Mesenteric fat pad (tissue), 1 donor: ENCODE measurements around the gene ATG14. TPM values are rescaled to one million over a fixed set of nuclear protein-coding genes. Genes with fewer than 3 reads are reported as not detected.
"Not testable (repeated sequence)": the region's sequence is repeated elsewhere in the genome, so short reads cannot be mapped to it uniquely, and the experiment has no call there.

Source experiments
- DNase-seq: peaks from one replicate; pipeline ENCODE4 v3.0.0-alpha.2; 2020; ENCODE audit warnings: low spot score
- total RNA-seq: library from RNA; stranded (reverse); fragmentation: NEBNext Ultra II Directional; extraction: Animal tissue kit (Norgen Biotek cat#: 25700); gene quantifications from one replicate; pipeline ENCODE4 v1.2.1, GENCODE V29; 2021
- donor health status: DM: yes; HTN: yes; CAD: no.

The ATG14 gene
- total RNA-seq, 1 donor from 2014 or later: 8.1 TPM

GRCh38 chr14:55352201-55352600 lies 59.4 kb downstream of the ATG14 start:
- DNase-seq: no peak

GRCh38 chr14:55351111-55351510 lies 60.5 kb downstream of the ATG14 start:
- DNase-seq: no peak

DNA sequence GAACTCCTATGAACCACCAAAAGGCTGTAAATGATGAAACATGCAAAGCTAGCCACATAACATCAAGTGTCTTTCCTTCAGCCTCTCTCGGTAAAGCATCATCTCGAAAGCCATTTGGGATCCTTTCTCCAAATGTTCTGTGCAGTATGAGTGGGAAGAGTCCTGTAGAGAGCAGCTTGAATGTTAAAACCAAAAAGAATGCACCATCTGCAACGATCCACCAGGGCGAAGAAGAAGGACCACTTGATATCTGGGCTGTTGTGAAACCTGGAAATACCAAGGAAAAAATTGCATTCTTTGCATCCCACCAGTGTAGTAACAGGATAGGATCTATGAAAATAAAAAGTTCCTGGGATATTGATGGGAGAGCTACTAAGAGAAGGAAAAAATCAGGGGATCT lies 61.2 kb downstream of the ATG14 start:
- DNase-seq: no peak

DNA sequence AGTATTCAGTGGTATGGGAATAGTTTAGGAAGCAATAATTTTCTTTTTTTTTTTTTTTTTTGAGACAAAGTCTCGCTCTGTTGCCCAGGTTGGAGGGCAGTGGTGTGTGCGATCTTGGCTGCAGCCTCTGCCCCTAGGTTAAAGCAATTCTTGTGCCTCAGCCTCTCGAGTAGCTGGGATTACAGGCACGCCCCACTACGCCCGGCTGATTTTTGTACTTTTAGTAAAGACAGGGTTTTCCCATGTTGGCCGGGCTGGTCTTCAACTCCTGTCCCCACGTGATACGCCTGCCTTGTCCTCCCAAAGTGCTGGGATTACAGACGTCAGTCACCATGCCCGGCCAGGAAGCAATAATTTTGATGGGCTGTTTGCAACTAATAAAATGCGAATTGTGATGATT lies 62.1 kb downstream of the ATG14 start:
- no peak for DNase-seq

DNA sequence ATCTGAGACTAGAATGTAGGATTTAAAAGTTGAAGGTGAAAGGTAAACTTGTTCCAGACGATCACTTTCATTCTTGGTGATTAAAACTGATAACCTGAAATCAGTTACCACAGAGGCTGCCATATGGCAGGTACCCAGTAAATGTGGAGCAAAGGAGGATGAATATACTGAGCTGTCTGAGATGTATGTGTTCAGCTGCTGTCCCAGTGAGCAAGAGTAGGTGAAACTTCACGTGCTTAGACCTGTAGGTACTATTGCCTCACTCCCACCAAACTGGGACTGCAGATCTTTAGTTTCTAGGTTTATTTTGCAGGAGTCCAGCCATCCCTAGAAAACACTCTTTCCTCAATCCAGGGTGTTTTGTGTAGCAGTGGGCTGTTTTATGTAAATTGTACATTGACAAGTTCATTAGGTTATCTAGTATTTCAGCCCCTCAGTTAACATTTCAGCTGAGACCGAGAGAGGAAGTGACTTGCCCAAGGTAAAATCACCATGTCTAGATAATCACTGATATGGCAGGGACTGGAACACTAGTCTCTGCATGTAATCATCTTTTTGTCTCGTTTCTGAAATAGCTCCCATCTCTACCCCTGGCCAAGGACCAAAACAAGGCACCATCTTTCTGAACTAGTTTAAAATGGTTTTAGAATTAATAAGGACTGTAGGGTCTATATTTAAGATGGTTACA lies 62.7 kb downstream of the ATG14 start:
- no peak for DNase-seq

- no peak for DNase-seq
These were observed 63.9 kb downstream of the ATG14 start for GRCh38 chr14:55347748-55348147.

DNA sequence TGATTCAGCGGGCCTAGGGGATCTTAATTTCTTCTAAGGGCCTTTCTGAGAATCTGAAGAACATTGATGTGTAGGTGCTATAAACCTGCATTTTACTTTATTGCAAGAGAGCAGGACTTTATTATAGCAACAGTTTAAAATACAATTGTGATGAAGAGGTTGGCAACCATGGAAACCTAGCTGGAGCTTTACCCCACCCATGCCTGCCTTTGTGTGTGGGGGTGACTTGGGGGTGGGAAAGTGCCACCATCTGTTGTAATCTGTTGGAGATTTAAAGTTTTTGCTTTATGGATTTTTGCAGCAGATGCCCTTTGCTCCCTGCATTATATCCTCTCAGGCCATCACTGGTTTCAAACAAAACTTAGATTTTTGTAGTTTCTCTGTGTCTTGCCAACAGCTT lies 64.6 kb downstream of the ATG14 start:
- no peak for DNase-seq

- DNase-seq: not testable (repeated sequence)
These were observed 67.0 kb downstream of the ATG14 start for GRCh38 chr14:55344582-55345163.

- DNase-seq: no peak
These were observed 69.8 kb downstream of the ATG14 start for GRCh38 chr14:55341781-55342180.

- no peak for DNase-seq
These were observed 71.1 kb downstream of the ATG14 start for GRCh38 chr14:55340482-55340881.

- DNase-seq: no peak
These were observed 71.9 kb downstream of the ATG14 start for GRCh38 chr14:55339770-55340169.

DNA sequence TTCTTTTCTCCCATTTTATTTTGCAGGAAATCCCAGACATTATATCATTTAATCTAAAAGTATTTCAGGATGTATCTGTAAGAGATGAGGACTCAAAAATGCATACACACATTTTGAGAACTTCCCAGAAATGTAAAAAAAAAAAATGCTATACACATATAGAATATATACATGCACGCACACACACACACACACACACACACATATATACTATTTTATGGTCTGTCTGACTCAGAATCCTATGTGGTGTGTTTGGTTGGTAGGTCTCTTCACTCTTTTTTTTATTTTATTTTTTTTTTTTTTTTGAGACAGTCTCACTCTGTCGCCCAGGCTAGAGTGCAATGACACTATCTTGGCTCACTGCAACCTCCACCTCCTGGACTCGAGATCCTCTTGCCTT lies 74.9 kb downstream of the ATG14 start:
- no peak for DNase-seq

GRCh38 chr14:55336162-55336561 lies 75.5 kb downstream of the ATG14 start:
- DNase-seq: no peak

DNA sequence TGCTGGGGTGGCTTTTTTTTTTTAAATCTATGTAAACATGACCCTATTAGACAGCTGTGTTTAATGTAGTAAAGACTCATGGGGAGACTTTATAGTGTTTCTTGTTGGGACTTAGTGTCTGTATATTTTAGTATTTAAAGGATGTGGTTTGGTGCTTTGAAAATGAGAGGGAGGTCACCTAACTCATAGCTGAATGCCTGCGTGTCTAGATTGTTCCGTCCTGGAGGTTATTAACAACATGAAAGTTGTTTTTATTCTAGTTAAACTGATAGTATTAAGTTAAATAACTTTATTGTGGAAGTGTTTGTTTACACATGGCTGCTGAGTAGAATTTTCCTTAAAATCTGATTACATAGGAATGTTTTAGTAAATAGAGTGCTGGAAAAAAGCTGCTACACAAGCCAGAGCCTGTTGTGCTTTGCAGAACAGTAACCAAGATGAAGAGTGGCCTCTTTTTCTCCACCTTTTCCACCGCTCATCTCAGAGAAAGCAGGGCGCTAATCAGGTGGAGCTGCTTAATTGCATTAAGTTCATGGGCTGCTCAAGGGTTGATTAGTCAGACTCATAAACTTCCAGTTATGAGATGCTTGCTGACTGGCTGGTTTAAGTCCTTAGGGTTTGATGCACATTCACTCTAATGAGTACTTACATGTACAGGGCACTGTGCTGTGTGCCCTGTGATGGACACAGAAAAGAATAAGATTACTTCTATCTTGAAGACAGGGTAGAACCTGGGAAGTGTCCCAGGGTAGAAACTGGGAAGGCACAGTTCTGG lies 77.7 kb downstream of the ATG14 start:
- DNase-seq: no peak

DNA sequence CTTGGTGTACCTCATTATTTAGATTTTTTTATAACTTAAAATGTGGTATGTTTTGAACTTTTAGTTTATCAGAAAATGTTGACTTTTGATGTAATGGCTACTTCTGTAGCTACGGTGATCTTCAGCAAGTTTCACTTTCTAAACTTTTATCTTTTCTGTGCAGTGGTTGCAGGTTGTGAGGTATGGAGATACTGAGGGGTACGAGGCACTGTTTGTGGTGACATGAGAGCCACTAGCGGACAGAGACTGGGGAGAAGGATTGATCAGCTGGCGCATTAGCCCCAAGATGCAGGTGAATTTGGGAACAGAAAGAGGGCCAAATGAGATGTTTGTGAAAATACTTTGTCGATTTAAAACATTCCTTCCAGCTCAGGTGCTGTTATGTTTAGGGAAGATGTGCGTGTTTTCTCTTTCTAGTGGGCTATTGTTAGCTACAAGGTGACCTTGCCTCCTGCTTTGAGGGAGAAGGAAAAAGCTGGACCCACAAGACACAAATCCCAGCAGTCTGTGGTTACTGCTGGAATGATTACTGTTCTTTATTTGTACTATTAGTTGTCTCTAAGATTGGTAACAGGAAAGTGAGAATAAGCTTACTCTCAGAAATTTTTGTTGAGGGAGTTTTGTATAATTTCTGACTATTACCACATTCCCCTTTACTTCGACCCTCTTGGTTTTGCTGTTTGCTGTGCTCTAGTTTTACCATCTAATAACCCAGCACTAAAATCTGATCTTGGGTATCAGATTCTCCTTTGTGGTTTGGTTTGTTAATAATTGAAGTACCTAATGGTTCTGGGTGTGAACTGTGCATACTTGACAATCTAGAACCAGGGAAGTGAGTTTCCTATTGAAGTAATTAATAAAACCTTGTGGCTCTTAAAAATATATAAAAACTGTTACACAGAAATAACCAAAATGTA lies 78.7 kb downstream of the ATG14 start:
- DNase-seq: no peak

- no peak for DNase-seq
These were observed 81.5 kb downstream of the ATG14 start for GRCh38 chr14:55329999-55330710.

GRCh38 chr14:55328317-55328716 lies 83.3 kb downstream of the ATG14 start:
- DNase-seq: no peak

DNA sequence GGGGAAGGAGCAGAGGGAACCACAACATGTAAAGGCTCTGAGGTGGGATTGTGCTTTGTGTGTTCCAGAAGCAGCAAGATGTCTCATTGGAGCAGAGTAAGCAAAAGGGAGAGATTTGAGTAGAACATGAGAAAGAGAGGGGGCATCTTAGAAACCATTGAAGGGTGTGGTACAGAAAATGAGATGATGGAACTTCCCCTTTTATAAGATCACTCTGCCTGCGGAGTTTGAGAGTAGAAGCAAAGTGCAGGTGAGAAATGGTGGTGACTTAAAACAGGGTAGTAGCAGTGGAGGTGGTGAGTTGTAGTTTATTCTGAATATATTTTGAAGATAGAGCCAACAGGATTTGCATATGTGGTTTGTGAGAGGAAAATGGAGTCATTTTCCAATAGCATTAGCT lies 84.5 kb downstream of the ATG14 start:
- no peak for DNase-seq

- no peak for DNase-seq
These were observed 86.8 kb downstream of the ATG14 start for GRCh38 chr14:55324812-55325211.

- no peak for DNase-seq
These were observed 87.7 kb downstream of the ATG14 start for GRCh38 chr14:55323910-55324309.

DNA sequence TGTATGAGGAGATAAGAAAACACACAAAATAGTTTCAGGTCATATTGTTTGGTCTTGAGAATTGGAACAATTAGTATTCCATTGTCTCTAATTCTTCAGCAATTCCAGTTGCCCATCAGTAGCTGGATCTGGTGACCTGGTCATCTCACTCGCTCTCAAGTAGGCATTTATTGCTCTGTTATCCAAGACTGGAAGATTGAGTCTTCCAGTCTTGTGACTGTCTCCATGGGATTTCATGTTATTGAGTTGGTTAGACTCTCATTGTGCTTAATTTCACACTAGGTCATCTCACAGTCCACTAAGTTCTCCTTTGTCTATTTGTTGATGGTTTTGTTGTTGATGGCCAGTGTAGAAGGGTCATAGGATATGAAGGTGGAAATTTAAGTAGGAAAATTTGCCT lies 92.9 kb downstream of the ATG14 start:
- DNase-seq: no peak
